HG02588 (cell line): Measurements from ENCODE around the gene TNFRSF14.

Experiments
- ATAC-seq: cut with Tn5 transposase; IDR thresholded peaks from one replicate; pipeline ENCODE4 v1.9.1; 2021; ENCODE audit warnings: mild to moderate bottlenecking, moderate library complexity; ENCODE audit not compliant: unreplicated experiment

Gene TNFRSF14

GRCh38 chr1:2586154-2587070 is 30.2 kb downstream of the TNFRSF14 start, which contains the start of gene PRXL2B:
TSS of gene PRXL2B (plus strand) at chr1:2586777. CDS start at chr1:2586886, 109 bp downstream.
- ATAC-seq = peak; percentile 63

DNA sequence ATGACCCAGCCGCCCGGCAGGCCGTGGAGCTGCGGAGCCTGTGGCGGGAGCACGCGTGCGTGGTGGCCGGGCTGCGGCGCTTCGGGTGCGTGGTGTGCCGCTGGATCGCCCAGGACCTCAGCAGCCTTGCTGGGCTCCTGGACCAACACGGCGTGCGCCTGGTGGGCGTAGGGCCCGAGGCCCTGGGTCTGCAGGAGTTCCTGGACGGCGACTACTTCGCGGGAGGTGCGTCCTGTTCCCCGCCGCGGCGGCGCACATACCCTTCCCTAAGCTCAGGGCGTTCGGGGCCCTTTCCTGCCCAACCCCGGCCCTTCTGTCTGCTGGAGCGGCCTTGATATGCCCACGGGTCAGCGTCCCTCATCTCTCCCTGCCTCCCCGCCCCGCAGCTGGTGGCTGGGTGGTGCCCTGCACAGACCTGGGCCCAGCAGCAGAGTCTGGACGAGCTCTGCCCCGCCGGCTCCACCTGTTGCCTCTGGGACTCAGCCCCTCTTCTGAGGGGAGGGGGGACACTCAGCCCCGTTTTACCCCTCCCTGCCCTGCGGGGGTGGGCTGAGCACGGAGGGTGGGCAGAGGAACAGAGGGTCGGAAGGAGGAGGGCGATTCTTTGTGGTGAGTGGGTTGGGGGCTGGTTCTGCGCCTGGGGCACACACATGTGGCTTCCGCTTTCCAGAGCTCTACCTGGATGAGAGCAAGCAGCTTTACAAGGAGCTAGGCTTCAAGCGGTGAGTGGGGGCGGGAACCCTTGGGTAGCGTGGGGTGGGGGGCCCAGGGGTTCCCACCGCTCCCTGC is 31.1 kb downstream of the TNFRSF14 start:
- no peak for ATAC-seq

DNA sequence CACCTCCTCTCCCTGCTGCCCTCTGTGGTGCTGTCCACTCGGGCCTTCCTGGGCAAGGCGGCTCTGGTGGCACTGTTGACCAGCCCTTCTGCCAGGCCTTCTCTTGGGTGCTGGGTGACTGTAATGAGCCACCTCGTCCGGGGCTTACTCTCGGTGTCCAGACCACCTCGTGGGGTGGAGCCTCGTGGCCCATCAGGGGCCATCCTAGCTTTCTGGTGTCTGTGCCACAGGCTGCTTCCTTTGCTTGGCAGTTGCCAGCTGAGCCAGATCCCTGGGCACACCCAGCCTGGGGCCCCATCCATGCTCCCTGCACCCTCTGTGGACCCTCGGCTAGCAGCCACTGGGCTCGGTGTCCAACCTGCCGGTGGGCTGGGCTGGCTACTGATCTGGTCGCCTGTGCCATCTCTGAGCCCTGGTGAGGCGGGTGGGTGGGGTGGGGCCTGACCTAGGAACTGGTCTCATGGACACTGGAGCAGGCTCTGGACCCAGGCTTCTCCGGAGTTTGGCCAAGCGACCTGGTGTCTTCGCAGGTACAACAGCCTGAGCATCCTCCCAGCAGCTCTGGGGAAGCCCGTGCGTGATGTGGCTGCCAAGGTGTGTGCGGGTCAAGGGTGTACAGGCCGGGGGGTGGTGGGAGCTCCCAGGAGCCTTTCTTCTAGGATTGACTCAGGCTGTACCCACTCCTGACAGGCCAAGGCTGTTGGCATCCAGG is 31.8 kb downstream of the TNFRSF14 start:
- ATAC-seq = no peak

- no peak for ATAC-seq
Measured at GRCh38 chr1:2588661-2589430, 32.7 kb downstream of the TNFRSF14 start.

DNA sequence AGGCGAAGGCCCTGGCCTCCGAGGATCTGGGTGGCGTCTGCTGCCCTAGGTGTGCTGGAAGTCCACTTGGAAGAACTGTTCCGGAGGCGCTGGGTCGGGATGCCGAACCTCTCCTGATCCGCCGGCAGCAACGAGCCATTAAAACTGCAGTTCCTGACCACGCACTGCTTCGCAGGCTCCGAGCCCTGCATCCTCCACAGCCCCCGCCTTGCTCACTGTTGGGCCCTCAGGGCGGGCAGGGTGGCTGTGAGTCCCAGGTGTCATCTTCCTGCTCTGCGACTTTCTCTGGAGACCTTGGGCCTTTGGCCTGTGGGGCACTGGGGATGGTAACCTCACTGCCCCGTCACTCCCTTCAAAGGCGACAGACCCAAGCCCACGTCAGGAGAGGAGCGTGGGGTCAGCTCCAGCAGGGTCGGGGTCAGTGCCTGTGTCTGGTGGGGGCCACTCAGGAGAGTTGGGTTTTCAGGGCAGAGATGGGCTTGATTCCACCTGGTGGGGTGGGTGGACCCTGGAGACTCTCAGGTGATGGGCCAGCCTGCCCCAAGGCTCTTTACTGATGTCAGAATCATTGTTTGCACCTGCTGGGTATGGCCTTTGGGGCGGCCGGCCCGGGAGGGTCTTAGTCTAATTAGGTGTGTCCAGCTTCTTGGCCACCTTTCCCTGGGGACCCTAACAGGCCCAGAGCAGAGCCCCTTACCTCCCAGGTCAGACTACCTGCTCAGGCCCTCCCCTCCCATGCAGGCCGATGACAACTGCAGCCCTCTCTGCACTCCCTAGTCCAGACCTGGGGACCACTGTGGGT is 33.5 kb downstream of the TNFRSF14 start:
- no peak for ATAC-seq

DNA sequence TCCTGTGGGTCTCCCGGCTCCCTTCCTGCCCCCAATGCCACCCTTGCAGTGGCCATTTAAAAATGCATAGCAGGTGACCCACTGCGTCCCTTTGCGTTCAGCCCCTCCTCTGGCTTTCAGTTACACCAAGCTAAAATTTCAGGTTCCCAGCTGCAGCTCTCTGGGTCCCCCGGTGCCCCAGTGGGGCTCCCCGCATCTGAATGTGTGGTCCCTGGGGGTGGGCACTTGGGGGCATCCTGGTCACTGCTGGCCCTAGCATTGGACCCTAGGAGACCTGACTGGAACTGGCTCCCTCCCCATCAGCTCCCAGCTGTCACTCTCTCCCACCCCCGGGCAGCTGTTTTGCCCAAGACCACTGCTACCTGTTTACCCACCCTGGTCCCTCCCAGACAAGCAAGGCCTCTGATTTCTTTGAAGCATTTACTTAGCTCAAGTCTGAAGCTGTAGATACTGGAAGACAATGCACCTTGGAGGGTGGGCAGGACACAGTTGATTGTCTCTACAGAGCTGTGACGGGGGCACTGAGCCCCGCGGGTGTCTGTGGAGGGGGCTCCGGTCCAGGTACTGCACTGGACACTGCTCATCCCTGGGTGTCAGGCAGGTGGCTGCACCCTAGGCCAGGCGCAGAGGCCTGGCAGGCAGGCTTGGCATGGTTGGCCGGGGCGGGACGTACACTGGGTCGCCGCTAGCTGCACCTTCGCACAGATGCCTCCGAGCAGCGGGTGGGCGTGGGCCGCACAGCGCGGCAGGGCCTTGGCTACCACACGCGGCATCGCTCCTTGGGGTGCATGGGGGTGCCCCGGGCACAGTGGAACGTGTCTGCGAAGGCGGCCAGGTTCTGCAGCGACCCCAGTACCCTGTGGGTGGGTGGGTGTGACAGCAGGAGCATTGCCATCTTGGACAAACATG is 34.3 kb downstream of the TNFRSF14 start:
- ATAC-seq = no peak

DNA sequence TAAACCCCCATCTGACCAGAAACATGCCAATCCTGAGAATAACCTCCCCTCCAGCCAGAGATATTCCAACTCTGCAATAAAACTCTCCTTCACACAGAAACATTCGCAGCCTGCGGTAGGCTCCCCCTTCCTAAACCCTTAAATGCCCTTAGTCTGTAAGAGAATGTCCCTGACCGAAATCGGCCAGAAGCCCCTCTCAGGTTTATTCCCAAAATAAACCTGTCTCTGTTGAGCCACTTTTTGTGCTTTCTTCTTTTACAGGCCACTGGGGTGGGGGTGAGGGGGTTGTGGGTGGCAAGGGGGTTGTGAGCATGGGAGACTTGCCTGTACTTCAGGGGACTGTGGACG is 35.0 kb downstream of the TNFRSF14 start:
- ATAC-seq = no peak

GRCh38 chr1:2591581-2592261 is 35.5 kb downstream of the TNFRSF14 start:
- ATAC-seq = no peak

DNA sequence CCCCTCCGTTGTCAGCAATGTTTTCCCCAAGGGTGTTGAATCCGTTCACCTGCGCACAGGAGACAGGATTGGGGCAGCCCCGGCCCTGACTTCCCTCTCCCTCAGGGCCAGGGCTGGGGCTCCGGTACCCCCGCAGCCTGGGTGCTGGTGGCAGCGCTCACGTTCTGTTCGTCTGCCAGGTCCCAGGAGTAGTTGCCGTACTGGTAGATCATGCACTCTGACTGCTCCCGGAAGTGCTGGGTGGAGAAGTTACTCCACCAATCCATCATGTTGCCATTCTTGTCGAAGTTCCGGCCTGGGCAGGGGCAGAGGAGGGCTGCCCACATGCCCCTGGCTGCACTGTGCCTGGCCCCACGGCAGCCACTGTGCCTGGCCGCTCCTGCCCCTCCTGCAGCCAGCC is 36.5 kb downstream of the TNFRSF14 start:
- no peak for ATAC-seq

DNA sequence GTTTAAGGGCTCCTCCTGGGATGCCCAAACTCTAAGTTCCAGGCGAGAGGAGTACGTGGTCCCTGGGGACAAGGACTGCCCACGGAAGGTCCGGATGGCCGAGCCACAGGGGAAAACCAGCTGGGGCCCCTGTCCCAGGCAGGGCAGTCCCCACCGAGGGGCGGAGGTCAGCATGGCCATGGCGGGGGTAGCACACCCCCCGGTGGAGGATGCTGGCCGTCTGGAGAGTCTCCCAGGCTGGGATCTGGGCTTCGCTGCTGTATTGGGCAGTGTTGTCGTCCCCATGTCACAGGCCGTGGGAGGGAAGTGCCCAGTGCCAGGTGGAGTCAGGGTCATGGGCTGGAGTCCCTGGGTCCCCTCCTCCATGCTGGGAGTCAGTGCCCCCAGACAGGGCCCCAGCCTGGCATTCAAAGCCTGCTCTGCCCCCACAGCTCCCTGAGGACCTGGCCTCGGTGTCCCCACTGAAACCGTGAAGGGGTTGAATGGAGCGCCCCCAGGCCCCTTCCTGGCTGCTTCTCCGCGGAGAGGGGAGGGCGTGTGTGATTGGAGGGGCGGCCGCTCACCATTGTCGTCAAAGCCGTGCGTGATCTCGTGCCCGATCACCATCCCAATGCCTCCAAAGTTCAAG is 37.2 kb downstream of the TNFRSF14 start:
- ATAC-seq = no peak

DNA sequence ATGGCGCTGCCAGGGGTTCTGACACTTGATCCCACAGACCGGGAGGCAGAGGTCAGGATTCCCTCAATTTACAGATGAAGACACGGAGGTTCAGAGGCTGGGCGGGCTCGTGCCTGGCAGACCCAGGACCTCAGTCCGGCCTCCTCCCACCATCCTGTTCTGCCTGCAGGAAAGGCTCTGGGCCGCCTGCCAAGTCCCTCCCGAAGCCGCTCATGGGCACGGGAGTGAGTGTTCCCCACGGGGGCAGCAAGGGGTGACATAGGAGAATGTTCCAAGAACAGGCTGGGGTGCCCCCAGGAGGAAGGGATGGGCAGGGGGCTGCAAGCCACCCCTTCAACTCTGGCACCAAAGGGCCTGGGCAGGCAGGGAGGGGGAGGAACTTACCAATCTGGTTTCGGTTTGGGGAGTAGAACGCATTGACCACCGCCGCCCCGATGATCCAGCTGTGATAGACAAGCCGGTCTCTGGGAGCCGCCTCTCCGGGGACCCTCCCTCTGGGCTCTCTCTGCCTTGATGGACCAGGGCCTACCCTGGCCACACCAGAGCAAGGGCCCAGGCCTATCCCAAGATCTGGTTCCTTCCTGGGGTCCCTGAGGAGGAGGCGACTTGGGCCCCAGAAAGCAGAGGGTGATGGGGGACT is 38.0 kb downstream of the TNFRSF14 start:
- no peak for ATAC-seq

- no peak for ATAC-seq
Measured at GRCh38 chr1:2594641-2595131, 38.5 kb downstream of the TNFRSF14 start.

DNA sequence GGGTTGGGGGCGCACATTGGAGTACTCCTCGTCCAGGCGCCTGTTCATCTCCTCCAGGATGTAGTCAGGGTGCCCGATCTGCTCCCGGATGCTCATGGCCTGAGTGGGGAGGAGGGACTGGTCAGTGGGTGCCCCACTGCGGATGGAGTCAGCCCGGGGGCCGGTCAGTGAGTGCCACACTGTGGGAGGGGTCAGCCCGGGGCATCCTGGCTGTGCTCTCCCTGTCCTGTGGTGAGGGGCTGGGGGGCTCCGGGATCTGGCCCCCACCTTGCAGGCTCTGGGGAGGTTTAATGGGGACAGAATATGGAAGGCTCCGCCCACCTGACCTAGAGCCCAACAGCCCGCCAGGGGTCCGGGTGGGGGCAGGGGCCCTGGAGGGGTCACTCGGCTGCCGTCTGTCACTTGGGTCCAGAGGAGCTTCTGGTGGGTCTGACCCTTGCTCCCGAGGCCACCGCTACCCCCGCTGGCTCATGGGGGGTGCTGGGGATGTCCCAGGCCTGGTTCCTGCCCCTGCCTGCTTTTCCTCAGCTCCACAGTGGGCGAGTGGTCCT is 39.2 kb downstream of the TNFRSF14 start:
- ATAC-seq = no peak

DNA sequence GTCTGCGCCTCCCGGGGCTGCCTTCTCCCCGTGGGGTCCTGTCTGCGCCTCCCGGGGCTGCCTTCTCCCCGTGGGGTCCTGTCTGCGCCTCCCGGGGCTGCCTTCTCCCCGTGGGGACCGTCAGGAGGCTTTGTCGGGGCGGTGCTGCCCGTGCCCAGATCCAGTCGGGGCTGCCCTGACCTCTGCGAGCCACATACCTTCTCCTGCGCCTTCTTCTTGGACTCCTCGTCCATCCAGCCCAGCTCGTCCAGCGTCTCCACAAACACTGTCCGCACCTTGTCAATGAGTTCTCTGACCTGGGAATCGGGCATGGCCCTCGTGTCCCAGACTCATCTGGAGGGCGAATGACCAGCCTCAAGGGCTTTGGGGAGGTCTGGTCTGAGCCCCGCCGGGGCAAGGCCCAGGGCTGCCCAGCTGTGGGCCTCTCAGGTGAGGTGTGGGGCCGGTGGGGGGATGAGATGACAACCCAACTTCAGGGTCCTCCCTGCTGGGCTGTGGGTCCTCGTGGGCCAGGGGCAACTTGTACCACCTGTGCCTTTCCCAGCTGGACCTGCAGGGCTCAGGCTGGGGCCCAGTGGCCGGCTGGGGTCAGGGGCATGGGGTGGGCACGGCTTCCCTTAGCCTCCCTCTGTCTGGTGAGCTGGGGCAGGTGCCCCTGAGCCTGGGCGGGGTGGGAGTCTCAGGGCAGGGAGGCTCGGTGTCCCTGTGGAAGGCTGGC is 39.8 kb downstream of the TNFRSF14 start:
- no peak for ATAC-seq

GRCh38 chr1:2596530-2597333 is 40.6 kb downstream of the TNFRSF14 start:
- ATAC-seq = no peak
